Spleen (tissue), 11 donors: ENCODE results near the gene DUOX1. TPM values are rescaled to one million over a fixed set of nuclear protein-coding genes. Genes with fewer than 3 reads are reported as not detected.
A peak's percentile ranks its signal among the peaks of the same experiment; 100 is the strongest.

ENCODE experiments used
- DNase-seq: peaks from one replicate; pipeline ENCODE4 v3.0.0-alpha.2; 2020
- H3K27ac ChIP-seq, 8 donors: fragments of 200-600 bp; sonication (generic) in 7 of 8; 1 replicate in 4 of 8; 2 replicates in 4 of 8; pipeline versions ENCODE4 v1.5.0 to v1.8.0; 2016 to 2021; ENCODE audit warnings: inconsistent platforms in 4 of 8, mild to moderate bottlenecking in 4 of 8, moderate library complexity in 1 of 8
- H3K27me3 ChIP-seq, 7 donors: fragments of 200-600 bp; sonication (generic) in 6 of 7; replicated peaks in 1 of 7; 1 replicate in 4 of 7; 2 replicates in 3 of 7; pipeline versions ENCODE4 v1.5.0 to v1.8.0; 2016 to 2021; ENCODE audit warnings: inconsistent platforms in 3 of 7, mild to moderate bottlenecking in 1 of 7
- H3K36me3 ChIP-seq, 6 donors: fragments of 200-600 bp; sonication (generic) in 5 of 6; 1 replicate in 4 of 6; 2 replicates in 2 of 6; pipeline versions ENCODE4 v1.5.0 to v1.8.0; 2016 to 2021; ENCODE audit warnings: inconsistent platforms in 2 of 6
- H3K4me1 ChIP-seq, 6 donors: fragments of 200-600 bp; sonication (generic) in 5 of 6; 1 replicate in 3 of 6; 2 replicates in 3 of 6; pipeline versions ENCODE4 v1.5.0 to v1.8.0; 2016 to 2021; ENCODE audit warnings: inconsistent platforms in 3 of 6
- H3K4me3 ChIP-seq, 8 donors: fragments of 200-600 bp; sonication (generic) in 7 of 8; 1 replicate in 4 of 8; 2 replicates in 4 of 8; pipeline versions ENCODE4 v1.5.0 to v1.8.0; 2016 to 2021; ENCODE audit warnings: inconsistent platforms in 4 of 8, mild to moderate bottlenecking in 4 of 8, moderate library complexity in 2 of 8
- H3K9me3 ChIP-seq, 8 donors: fragments of 200-600 bp; sonication (generic) in 7 of 8; 1 replicate in 4 of 8; 2 replicates in 4 of 8; pipeline versions ENCODE4 v1.5.0 to v1.8.0; 2016 to 2021; ENCODE audit warnings: inconsistent platforms in 4 of 8
- POLR2A ChIP-seq, 3 donors: fragments of 450-650 bp; IDR thresholded peaks; one replicate each; pipeline ENCODE4 v1.5.1; 2017; ENCODE audit warnings: antibody characterized with exemption in 3 of 3, mild to moderate bottlenecking in 1 of 3
- POLR2AphosphoS5 ChIP-seq, 3 donors: sonication (generic); formaldehyde crosslinking; IDR thresholded peaks; one replicate each; pipeline ENCODE4 v1.5.1; 2017; ENCODE audit warnings: antibody characterized with exemption in 3 of 3
- WGBS, 5 donors: extraction: QIAGEN DNeasy Blood & Tissue Kit in 3 of 5; methylation state at CpG; one replicate each; pipeline versions ENCODE4 v1.1.5 to v1.1.7; 2013 to 2018; 5-methylcytosine and 5-hydroxymethylcytosine counted together
- intact Hi-C: fragments of 100-400 bp; cut with DNase I; formaldehyde crosslinking; loops from one replicate; pipeline ENCODE4 v1.15.0; 2023; ENCODE audit warnings: low total_unique reads
- polyA plus RNA-seq, 3 donors: library from polyadenylated mRNA; stranded (reverse); fragments of 200-250 nt; gene quantifications; one replicate each; pipeline ENCODE4 v1.2.1, GENCODE V29; 2013
- total RNA-seq, 7 donors: library from RNA; depleted of rRNA in 3 of 7; stranded (reverse); fragments of >200 nt in 3 of 7; fragmentation: NEBNext Ultra II Directional in 4 of 7; extraction: Animal tissue kit (Norgen Biotek cat#: 25700) in 4 of 7; gene quantifications; one replicate each; pipeline versions ENCODE4 v1.1.0 to v1.2.1, GENCODE V29; 2016 to 2021
- TF ChIP-seq, protein P1 (sequence below), 11 experiments: fragments of 200-600 bp in 7 of 11; fragments of 450-650 bp in 4 of 11; sonication (generic) in 4 of 11; IDR thresholded peaks in 8 of 11; conservative IDR thresholded peaks in 3 of 11; 1 replicate in 7 of 11; 2 replicates in 4 of 11; pipeline versions ENCODE4 v1.4.0 to v1.8.0; 2016 to 2021; ENCODE audit warnings: antibody characterized with exemption in 11 of 11, inconsistent platforms in 4 of 11, mild to moderate bottlenecking in 1 of 11
- donor health status: healthy with polysubstance abuse.
- donor health status: DM: no; HTN: no; CAD: no; lungs with moderate emphysema.
- donor health status: DM: no; HTN: no; CAD: no.
- donor health status: Bipolar disorder and iron deficiency.
- donor health status: healthy.
- donor health status: DM: no; HTN: no; CAD: no.
- donor health status: DM: yes; HTN: yes; CAD: no.

DUOX1 gene
- total and polyA plus RNA-seq, 10 donors = 0.04 to 0.28 (median 0.09) TPM; not detected in 5

DNA sequence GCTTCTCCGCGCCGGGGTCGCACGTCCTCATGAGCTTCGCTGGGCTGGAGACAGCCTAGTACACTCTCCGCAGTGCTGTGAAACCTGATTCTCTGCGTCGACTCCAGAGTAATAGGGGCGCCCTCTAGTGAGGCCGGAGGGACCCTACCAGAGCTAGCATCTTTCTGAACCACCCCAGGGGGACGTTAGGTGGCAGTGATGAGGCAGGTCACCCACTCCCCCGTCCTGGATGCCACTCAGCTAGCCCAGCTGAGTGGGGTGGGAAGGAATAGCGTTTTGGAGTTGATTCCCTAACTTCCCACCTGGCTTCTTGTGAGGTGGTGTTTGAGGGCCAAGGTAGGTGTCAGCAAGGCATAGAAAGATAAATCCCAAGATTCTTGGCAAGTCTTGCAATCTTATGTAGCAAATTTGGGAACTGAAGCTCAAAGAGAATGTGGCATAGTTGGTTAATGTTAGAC lies 11.6 kb upstream of the DUOX1 start:
- WGBS, 5 donors = 0 to 3% (median 1%) methylated on average over 14 of the region's 14 CpGs
- peaks cover 13 to 96% (median 48%) of the 10 kb centered on the region in 7 donors for H3K27me3 ChIP-seq
- peaks cover 16 to 42% (median 35%) of the 10 kb centered on the region in 6 donors for H3K4me1 ChIP-seq
- DNase-seq = peak; percentile 93
- no peak overlapping the region for H3K27ac ChIP-seq
- H3K36me3 ChIP-seq = no peaks in the 10 kb centered on the region
- intact Hi-C loops = no loop called here
- peak overlapping the region in 6 of 8 donors; percentile 13 to 57 (median 24) for H3K4me3 ChIP-seq
- H3K9me3 ChIP-seq = no peaks in the 10 kb centered on the region
- peak in 2 of 3 donors; percentile 3 to 9 for TF ChIP-seq POLR2AphosphoS5 (IDR thresholded peaks at IDR 0.05)
- TF ChIP-seq, protein P1, sequence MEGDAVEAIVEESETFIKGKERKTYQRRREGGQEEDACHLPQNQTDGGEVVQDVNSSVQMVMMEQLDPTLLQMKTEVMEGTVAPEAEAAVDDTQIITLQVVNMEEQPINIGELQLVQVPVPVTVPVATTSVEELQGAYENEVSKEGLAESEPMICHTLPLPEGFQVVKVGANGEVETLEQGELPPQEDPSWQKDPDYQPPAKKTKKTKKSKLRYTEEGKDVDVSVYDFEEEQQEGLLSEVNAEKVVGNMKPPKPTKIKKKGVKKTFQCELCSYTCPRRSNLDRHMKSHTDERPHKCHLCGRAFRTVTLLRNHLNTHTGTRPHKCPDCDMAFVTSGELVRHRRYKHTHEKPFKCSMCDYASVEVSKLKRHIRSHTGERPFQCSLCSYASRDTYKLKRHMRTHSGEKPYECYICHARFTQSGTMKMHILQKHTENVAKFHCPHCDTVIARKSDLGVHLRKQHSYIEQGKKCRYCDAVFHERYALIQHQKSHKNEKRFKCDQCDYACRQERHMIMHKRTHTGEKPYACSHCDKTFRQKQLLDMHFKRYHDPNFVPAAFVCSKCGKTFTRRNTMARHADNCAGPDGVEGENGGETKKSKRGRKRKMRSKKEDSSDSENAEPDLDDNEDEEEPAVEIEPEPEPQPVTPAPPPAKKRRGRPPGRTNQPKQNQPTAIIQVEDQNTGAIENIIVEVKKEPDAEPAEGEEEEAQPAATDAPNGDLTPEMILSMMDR (IDR thresholded peaks at IDR 0.05 in 8 of 11, conservative IDR thresholded peaks at IDR 0.05 in 3 of 11) = peak; percentile 64 to 99 (median 95)
- no peak for TF ChIP-seq POLR2A (IDR thresholded peaks at IDR 0.05)

DNA sequence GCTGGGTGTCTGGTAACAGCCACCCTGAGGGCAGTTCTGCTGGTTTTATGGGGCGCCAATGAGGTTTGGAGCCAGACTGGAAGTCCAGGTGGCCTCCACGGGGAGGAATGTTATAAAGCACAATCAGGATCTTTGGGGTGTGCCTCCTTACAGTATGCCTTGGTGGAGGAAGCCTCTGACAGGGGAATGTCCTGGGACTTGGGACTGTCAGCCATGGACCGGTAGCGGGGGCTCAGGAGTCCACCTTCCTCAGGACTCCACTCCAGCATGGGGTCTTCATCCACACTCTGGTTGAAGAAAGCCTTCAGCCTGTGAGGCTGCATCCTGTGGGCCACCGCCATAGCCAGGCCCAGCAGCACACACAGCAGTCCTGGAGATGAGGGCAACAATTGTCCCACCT lies 10.8 kb upstream of the DUOX1 start:
- intact Hi-C loops = no loop called here
- peak; percentile 50 for DNase-seq
- H3K9me3 ChIP-seq = no peaks in the 10 kb centered on the region
- no peak overlapping the region for H3K4me3 ChIP-seq
- H3K4me1 ChIP-seq = peaks cover 15 to 34% (median 27%) of the 10 kb centered on the region in 6 donors
- H3K27me3 ChIP-seq = peaks cover 13 to 87% (median 40%) of the 10 kb centered on the region in 7 donors
- TF ChIP-seq, protein P1 (IDR thresholded peaks at IDR 0.05 in 8 of 11, conservative IDR thresholded peaks at IDR 0.05 in 3 of 11) = no peak
- TF ChIP-seq POLR2AphosphoS5 (IDR thresholded peaks at IDR 0.05) (no peak), POLR2A (IDR thresholded peaks at IDR 0.05) (no peak)
- no peaks in the 10 kb centered on the region for H3K36me3 ChIP-seq
- H3K27ac ChIP-seq = no peak overlapping the region
- 90 to 93% (median 91%) methylated on average over 5 of the region's 5 CpGs for WGBS, 5 donors

DNA sequence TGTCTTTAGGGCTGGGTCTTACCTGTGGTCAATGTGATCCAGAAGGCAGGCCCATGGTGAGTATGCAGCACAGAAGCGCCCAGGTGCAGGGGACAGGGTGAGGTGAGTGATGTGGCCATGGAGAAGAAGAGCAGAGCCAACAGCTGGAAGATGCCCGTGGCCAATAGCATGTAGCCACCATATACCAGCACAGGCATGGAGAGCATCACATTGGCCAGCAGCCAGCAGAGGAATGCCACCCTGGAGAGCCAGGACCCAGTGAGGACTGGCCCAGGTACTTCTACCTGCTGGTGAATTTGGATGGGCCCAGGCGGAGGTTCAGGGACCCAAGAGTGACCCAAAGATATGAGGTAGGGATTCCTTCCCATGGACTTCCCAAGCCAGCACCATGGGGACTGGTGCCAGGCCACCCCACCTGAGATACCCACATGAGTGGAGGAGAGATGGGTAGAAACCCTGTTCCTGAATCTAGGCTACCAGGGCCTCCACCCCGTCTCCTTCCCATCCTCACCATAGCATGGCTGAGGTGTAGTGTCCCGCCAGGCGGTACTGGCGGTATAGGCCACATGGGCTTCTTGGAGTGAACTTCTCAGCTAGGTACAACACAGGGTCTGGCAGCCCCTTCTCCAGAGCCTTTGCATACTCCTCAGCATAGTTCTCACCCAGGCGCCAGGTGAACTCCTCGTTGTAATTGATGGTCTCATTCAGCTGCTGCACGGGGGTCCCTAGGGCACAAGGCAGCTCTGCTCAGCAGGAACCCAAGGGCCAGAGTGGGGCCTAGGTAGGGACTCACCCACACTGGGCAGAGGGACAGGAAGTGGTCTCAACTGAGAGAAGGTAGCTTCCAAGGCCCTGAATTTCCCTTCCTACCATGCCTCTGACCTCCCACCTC lies 9.5 kb upstream of the DUOX1 start:
- no peak for TF ChIP-seq POLR2AphosphoS5 (IDR thresholded peaks at IDR 0.05)
- TF ChIP-seq, protein P1 (IDR thresholded peaks at IDR 0.05 in 8 of 11, conservative IDR thresholded peaks at IDR 0.05 in 3 of 11) = no peak
- TF ChIP-seq POLR2A (IDR thresholded peaks at IDR 0.05) = no peak
- Histone ChIP-seq H3K27me3 (peaks cover 8 to 84% (median 31%) of the 10 kb centered on the region in 7 donors), H3K4me3 (no peak overlapping the region), H3K4me1 (peaks cover 13 to 24% (median 20%) of the 10 kb centered on the region in 6 donors), H3K27ac (no peak overlapping the region), H3K36me3 (no peaks in the 10 kb centered on the region), H3K9me3 (no peaks in the 10 kb centered on the region)
- intact Hi-C loops = loop anchor here (10.0 kb wide), 1 partner anchor 164 kb away; no protein-coding TSS in a partner anchor
- WGBS, 5 donors = 92 to 95% (median 93%) methylated on average over 10 of the region's 10 CpGs
- DNase-seq = peak; percentile 57

DNA sequence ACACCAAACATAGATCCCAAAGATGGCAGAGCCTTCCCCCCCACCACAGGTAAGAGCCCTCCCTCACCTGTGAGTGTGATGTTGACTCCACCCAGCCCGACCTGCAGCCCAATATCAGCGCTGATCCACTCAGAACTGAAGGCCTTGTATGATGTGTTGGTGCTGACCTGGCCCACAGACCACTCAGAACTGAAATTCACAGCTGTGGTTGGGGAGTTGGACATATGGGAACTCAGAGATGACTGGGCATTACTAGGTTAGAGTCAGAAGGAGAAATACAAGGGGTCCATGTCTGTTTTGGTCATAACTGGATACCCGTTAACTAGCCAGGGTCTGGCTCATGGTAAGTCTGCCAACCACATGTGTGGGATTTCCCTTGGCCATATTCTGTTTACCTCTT lies 8.8 kb upstream of the DUOX1 start:
- DNase-seq = no peak
- Histone ChIP-seq H3K4me1 (peaks cover 13 to 24% (median 19%) of the 10 kb centered on the region in 6 donors), H3K27me3 (peaks cover 8 to 84% (median 27%) of the 10 kb centered on the region in 7 donors), H3K27ac (no peak overlapping the region), H3K4me3 (no peak overlapping the region), H3K9me3 (no peaks in the 10 kb centered on the region), H3K36me3 (no peaks in the 10 kb centered on the region)
- WGBS, 5 donors = 79 to 97% (median 89%) methylated on average over 3 of the region's 3 CpGs
- no peak for TF ChIP-seq POLR2A (IDR thresholded peaks at IDR 0.05)
- TF ChIP-seq POLR2AphosphoS5 (IDR thresholded peaks at IDR 0.05) = no peak
- TF ChIP-seq, protein P1 (IDR thresholded peaks at IDR 0.05 in 8 of 11, conservative IDR thresholded peaks at IDR 0.05 in 3 of 11) = no peak
- intact Hi-C loops = loop anchor here (10.0 kb wide), 1 partner anchor 164 kb away; no protein-coding TSS in a partner anchor
